Prostate gland (tissue), 2 donors: ENCODE results near the gene COPG2. TPM values are rescaled to one million over a fixed set of nuclear protein-coding genes. Genes with fewer than 3 reads are reported as not detected.

Experiments
- DNase-seq: peaks from one replicate; pipeline ENCODE4 v3.0.0-alpha.2; 2019; ENCODE audit warnings: low spot score
- H3K27ac ChIP-seq, 2 donors: fragments of 200-600 bp; sonication (generic); 2 replicates each; pipeline ENCODE4 v1.5.1; 2017 to 2019
- H3K27me3 ChIP-seq: fragments of 200-600 bp; sonication (generic); replicated peaks from 2 replicates; pipeline ENCODE4 v1.5.1; 2019; ENCODE audit not compliant: insufficient read depth
- H3K36me3 ChIP-seq, 2 donors: fragments of 200-600 bp; sonication (generic); 1 replicate in 1 of 2; 2 replicates in 1 of 2; pipeline versions ENCODE4 v1.5.1 to v1.8.1; 2017 to 2019
- H3K4me1 ChIP-seq: fragments of 200-600 bp; sonication (generic); replicated peaks from 2 replicates; pipeline ENCODE4 v1.5.1; 2019
- H3K4me3 ChIP-seq, 2 donors: fragments of 200-600 bp; sonication (generic); 2 replicates each; pipeline ENCODE4 v1.5.1; 2017 to 2019
- H3K9me3 ChIP-seq: fragments of 200-600 bp; sonication (generic); 2 replicates; pipeline ENCODE4 v1.5.1; 2017
- POLR2A ChIP-seq: fragments of 450-650 bp; IDR thresholded peaks from one replicate; pipeline ENCODE4 v1.6.1; 2016; ENCODE audit warnings: antibody characterized with exemption, mild to moderate bottlenecking
- POLR2AphosphoS5 ChIP-seq: sonication (generic); formaldehyde crosslinking; IDR thresholded peaks from one replicate; pipeline ENCODE4 v1.6.1; 2017; ENCODE audit warnings: antibody characterized with exemption
- WGBS: methylation state at CpG from one replicate; pipeline ENCODE4 v1.1.5; 2018; 5-methylcytosine and 5-hydroxymethylcytosine counted together
- intact Hi-C: fragments of 100-400 bp; cut with DNase I; formaldehyde crosslinking; loops from one replicate; pipeline ENCODE4 v1.14.2; 2022
- total RNA-seq, 2 donors: library from RNA; depleted of rRNA; stranded (reverse); fragments of >200 nt; gene quantifications; one replicate each; pipeline ENCODE4 v1.1.0, GENCODE V29; 2016
- TF ChIP-seq, protein P1 (sequence below), 4 experiments: fragments of 200-600 bp in 2 of 4; fragments of 450-650 bp in 2 of 4; sonication (generic) in 2 of 4; IDR thresholded peaks; 1 replicate in 3 of 4; 2 replicates in 1 of 4; pipeline ENCODE4 v1.5.1; 2016 to 2019; ENCODE audit warnings: antibody characterized with exemption in 4 of 4, mild to moderate bottlenecking in 2 of 4, moderate library complexity in 2 of 4

COPG2 gene
- total RNA-seq, 2 donors from 2014 or later: 15.3 to 46.1 TPM

DNA sequence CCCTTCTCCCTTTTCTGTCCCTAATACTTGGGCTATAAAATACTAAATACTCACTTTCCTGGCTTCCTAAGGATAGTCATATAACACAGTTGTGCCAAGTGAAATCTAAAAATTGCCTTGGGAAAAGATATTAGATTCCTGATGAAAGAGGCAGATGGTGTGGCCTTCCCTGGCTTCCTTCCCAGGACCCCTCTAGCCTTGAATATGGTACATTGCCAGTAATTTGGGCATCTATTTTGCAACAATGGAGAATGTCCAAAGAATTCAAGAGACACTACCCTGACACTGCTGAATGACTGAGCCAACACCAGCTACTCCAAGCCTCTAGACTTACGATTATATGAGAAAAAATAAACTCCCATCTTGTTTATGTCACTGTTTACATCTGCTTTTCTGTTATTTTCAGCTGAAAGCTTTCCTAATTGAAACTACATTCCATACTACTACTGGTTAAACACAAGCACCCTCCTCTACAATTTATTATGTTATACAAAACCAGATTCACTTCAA lies 17.9 kb downstream of the COPG2 start:
- intact Hi-C loops: no loop called here
- no peak overlapping the region for H3K4me3 ChIP-seq
- no peak for DNase-seq
- H3K27ac ChIP-seq: no peak overlapping the region
- no peaks in the 10 kb centered on the region for H3K4me1 ChIP-seq
- H3K36me3 ChIP-seq: no peaks in the 10 kb centered on the region
- H3K9me3 ChIP-seq: no peaks in the 10 kb centered on the region
- TF ChIP-seq, protein P1, sequence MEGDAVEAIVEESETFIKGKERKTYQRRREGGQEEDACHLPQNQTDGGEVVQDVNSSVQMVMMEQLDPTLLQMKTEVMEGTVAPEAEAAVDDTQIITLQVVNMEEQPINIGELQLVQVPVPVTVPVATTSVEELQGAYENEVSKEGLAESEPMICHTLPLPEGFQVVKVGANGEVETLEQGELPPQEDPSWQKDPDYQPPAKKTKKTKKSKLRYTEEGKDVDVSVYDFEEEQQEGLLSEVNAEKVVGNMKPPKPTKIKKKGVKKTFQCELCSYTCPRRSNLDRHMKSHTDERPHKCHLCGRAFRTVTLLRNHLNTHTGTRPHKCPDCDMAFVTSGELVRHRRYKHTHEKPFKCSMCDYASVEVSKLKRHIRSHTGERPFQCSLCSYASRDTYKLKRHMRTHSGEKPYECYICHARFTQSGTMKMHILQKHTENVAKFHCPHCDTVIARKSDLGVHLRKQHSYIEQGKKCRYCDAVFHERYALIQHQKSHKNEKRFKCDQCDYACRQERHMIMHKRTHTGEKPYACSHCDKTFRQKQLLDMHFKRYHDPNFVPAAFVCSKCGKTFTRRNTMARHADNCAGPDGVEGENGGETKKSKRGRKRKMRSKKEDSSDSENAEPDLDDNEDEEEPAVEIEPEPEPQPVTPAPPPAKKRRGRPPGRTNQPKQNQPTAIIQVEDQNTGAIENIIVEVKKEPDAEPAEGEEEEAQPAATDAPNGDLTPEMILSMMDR (IDR thresholded peaks at IDR 0.05): no peak
- no peak for TF ChIP-seq POLR2A
- no peak for TF ChIP-seq POLR2AphosphoS5
- no peaks in the 10 kb centered on the region for H3K27me3 ChIP-seq
- 92% methylated on average over 1 of the region's 1 CpG for WGBS

GRCh38 chr7:130649004-130649790 lies 19.4 kb downstream of the COPG2 start:
- no peak for DNase-seq
- Histone ChIP-seq H3K4me3 (no peak overlapping the region), H3K27me3 (no peaks in the 10 kb centered on the region), H3K36me3 (no peaks in the 10 kb centered on the region), H3K9me3 (no peaks in the 10 kb centered on the region), H3K4me1 (no peaks in the 10 kb centered on the region), H3K27ac (no peak overlapping the region)
- TF ChIP-seq POLR2AphosphoS5: no peak
- TF ChIP-seq, protein P1 (IDR thresholded peaks at IDR 0.05): no peak
- no peak for TF ChIP-seq POLR2A
- intact Hi-C loops: no loop called here
- 98% methylated on average over 4 of the region's 4 CpGs for WGBS

- TF ChIP-seq POLR2AphosphoS5 (no peak), POLR2A (no peak)
- TF ChIP-seq, protein P1 (IDR thresholded peaks at IDR 0.05): no peak
- intact Hi-C loops: no loop called here
- 94% methylated on average over 5 of the region's 5 CpGs for WGBS
- DNase-seq: no peak
- no peaks in the 10 kb centered on the region for H3K36me3 ChIP-seq
- H3K27ac ChIP-seq: no peak overlapping the region
- H3K27me3 ChIP-seq: no peaks in the 10 kb centered on the region
- no peak overlapping the region for H3K4me3 ChIP-seq
- no peaks in the 10 kb centered on the region for H3K9me3 ChIP-seq
- H3K4me1 ChIP-seq: no peaks in the 10 kb centered on the region
These were observed 20.0 kb downstream of the COPG2 start for GRCh38 chr7:130648580-130648979.

DNA sequence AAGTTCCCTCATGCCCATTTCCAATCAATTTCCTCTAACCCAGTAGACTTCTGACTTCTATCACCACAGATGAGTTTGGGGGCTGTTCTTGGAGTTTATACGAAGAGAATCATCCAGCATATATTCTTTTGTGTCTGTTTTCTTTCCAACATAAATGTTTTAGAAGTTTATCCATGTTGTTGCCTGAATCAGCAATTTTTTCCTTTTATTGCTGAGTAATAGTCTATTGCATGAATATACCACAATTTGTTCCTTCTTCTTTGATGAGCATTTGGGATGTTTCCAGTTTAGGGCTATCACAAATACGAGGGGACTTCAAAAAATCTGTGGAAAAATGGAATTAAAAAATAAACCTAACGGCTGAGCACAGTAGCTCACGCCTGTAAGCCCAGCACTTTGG lies 26.2 kb downstream of the COPG2 start:
- Histone ChIP-seq H3K4me3 (no peak overlapping the region), H3K4me1 (no peaks in the 10 kb centered on the region), H3K27ac (no peak overlapping the region), H3K36me3 (no peaks in the 10 kb centered on the region), H3K9me3 (no peaks in the 10 kb centered on the region), H3K27me3 (no peaks in the 10 kb centered on the region)
- intact Hi-C loops: no loop called here
- DNase-seq: no peak
- 80% methylated on average over 4 of the region's 4 CpGs for WGBS
- no peak for TF ChIP-seq POLR2AphosphoS5
- no peak for TF ChIP-seq POLR2A
- TF ChIP-seq, protein P1 (IDR thresholded peaks at IDR 0.05): no peak

GRCh38 chr7:130641497-130641896 lies 27.1 kb downstream of the COPG2 start:
- WGBS: 95% methylated on average over 3 of the region's 3 CpGs
- DNase-seq: no peak
- H3K4me1 ChIP-seq: no peaks in the 10 kb centered on the region
- TF ChIP-seq POLR2A (no peak), POLR2AphosphoS5 (no peak)
- TF ChIP-seq, protein P1 (IDR thresholded peaks at IDR 0.05): no peak
- no peak overlapping the region for H3K4me3 ChIP-seq
- H3K36me3 ChIP-seq: no peaks in the 10 kb centered on the region
- H3K27ac ChIP-seq: no peak overlapping the region
- H3K27me3 ChIP-seq: no peaks in the 10 kb centered on the region
- intact Hi-C loops: no loop called here
- H3K9me3 ChIP-seq: no peaks in the 10 kb centered on the region
